ENCODE measurements around the gene TXNDC17.

- TF ChIP-seq TAF1 (IDR thresholded peaks at IDR 0.05; ENCODE audit: low read depth, low read length) (no peak), POLR2A (IDR thresholded peaks at IDR 0.05; ENCODE audit: low read depth, low read length) (no peak), POLR2AphosphoS5 (IDR thresholded peaks at IDR 0.05; ENCODE audit: low read depth, low read length) (no peak), PAX5 (IDR thresholded peaks at IDR 0.05; ENCODE audit: insufficient read depth, low read length, severe bottlenecking) (no peak), SPI1 (IDR thresholded peaks at IDR 0.05; ENCODE audit: low read depth, low read length) (no peak), POU2F2 (IDR thresholded peaks at IDR 0.05; ENCODE audit: low read depth, low read length) (no peak)
Measured at GRCh38 chr17:6660101-6660500, 19.2 kb downstream of the TXNDC17 start.
